ENCODE results near the gene DENND1A.
"Not testable (repeated sequence)": the region's sequence is repeated elsewhere in the genome, so short reads cannot be mapped to it uniquely, and the experiment has no call there.

DENND1A gene

GRCh38 chr9:123400926-123401503 is 528.9 kb downstream of the DENND1A start:
- DNase-seq = no peak

- DNase-seq = no peak
These were observed 530.0 kb downstream of the DENND1A start for GRCh38 chr9:123399803-123400378.

GRCh38 chr9:123398938-123399337 is 531.0 kb downstream of the DENND1A start:
- not testable (repeated sequence) for DNase-seq

GRCh38 chr9:123397975-123398374 is 532.0 kb downstream of the DENND1A start:
- DNase-seq = no peak

GRCh38 chr9:123395689-123396511 is 534.0 kb downstream of the DENND1A start:
- no peak for DNase-seq

- peak; percentile 39 for DNase-seq
These were observed 534.6 kb downstream of the DENND1A start for GRCh38 chr9:123395276-123395688.

- no peak for DNase-seq
These were observed 535.4 kb downstream of the DENND1A start for GRCh38 chr9:123394291-123395235.

GRCh38 chr9:123392802-123393201 is 537.1 kb downstream of the DENND1A start:
- DNase-seq = no peak

- DNase-seq = no peak
These were observed 538.0 kb downstream of the DENND1A start for GRCh38 chr9:123391946-123392345.

GRCh38 chr9:123391233-123391632 is 538.7 kb downstream of the DENND1A start:
- DNase-seq = no peak

GRCh38 chr9:123390337-123391135 is 539.4 kb downstream of the DENND1A start:
- no peak for DNase-seq

- no peak for DNase-seq
These were observed 540.2 kb downstream of the DENND1A start for GRCh38 chr9:123389698-123390097.

- DNase-seq = no peak
These were observed 540.9 kb downstream of the DENND1A start for GRCh38 chr9:123389070-123389469.

GRCh38 chr9:123387686-123388085 is 542.2 kb downstream of the DENND1A start:
- no peak for DNase-seq

- DNase-seq = no peak
These were observed 546.3 kb downstream of the DENND1A start for GRCh38 chr9:123383512-123384170.

GRCh38 chr9:123382653-123383511 is 547.0 kb downstream of the DENND1A start:
- DNase-seq = no peak

GRCh38 chr9:123380852-123381705 is 548.8 kb downstream of the DENND1A start:
- DNase-seq = no peak

GRCh38 chr9:123378956-123379660 is 550.8 kb downstream of the DENND1A start:
- no peak for DNase-seq

- DNase-seq = no peak
These were observed 551.9 kb downstream of the DENND1A start for GRCh38 chr9:123378025-123378424.

Data from NCI-H2029 treated with DMSO at 0.1 percent for 48 hours (cell line).